Airway epithelial cell (primary cell): ENCODE measurements around the gene SLC43A2. TPM values are rescaled to one million over a fixed set of nuclear protein-coding genes. Genes with fewer than 3 reads are reported as not detected.

Experiments used
- total RNA-seq: library from RNA; depleted of rRNA; stranded (reverse); fragments of >200 nt; gene quantifications from 2 replicates; pipeline ENCODE4 v1.2.3, GENCODE V29; 2015

The SLC43A2 gene
- total RNA-seq, result 20.9 and 25.4 TPM in 2 replicates

GRCh38 chr17:1627982-1628855, at the start of gene SLC43A2:
Gene SLC43A2 (minus strand): TSS chr17:1628834. CDS start chr17:1627874, 960 bp downstream.

GRCh38 chr17:1649844-1650501, 21.3 kb upstream of the SLC43A2 start, which contains the start of gene RILP:
Gene RILP (minus strand): TSS chr17:1649866. CDS start chr17:1649804, 62 bp downstream.

GRCh38 chr17:1645207-1646171, 16.9 kb upstream of the SLC43A2 start, which contains the start of gene SCARF1:
Gene SCARF1 (minus strand): TSS chr17:1645732. CDS start chr17:1645697, 35 bp downstream.

Other genes starting within 250 kb of the SLC43A2 start
- 901 and 1,033 TPM in 2 replicates for gene YWHAE, start 228.6 kb downstream of the SLC43A2 start, total RNA-seq
- 55.0 and 71.3 TPM in 2 replicates for gene CRK, start 172.6 kb downstream of the SLC43A2 start, total RNA-seq
- gene MYO1C, start 136.1 kb downstream of the SLC43A2 start, total RNA-seq, result 65.6 and 85.6 TPM in 2 replicates
- 13.4 and 19.7 TPM in 2 replicates for gene INPP5K, start 112.2 kb downstream of the SLC43A2 start, total RNA-seq
- gene PITPNA, start 66.0 kb downstream of the SLC43A2 start, total RNA-seq, result 19.7 and 29.5 TPM in 2 replicates
- 0.07 TPM in 1 of 2 replicates, not detected in the other for gene SCARF1, start 16.9 kb upstream of the SLC43A2 start, total RNA-seq
- gene RILP, start 21.0 kb upstream of the SLC43A2 start, total RNA-seq, result 9.5 and 11.1 TPM in 2 replicates
- gene PRPF8, start 56.0 kb upstream of the SLC43A2 start, total RNA-seq, result 97.9 and 173 TPM in 2 replicates
- gene TLCD2, start 81.5 kb upstream of the SLC43A2 start, total RNA-seq, result 2.7 and 5.0 TPM in 2 replicates
- 9.7 and 12.2 TPM in 2 replicates for gene WDR81, start 95.9 kb upstream of the SLC43A2 start, total RNA-seq
- gene SERPINF2, start 114.0 kb upstream of the SLC43A2 start, total RNA-seq, result 1.6 and 1.9 TPM in 2 replicates
- gene SERPINF1, start 133.2 kb upstream of the SLC43A2 start, total RNA-seq, result 81.1 and 93.3 TPM in 2 replicates
- gene SMYD4, start 201.1 kb upstream of the SLC43A2 start, total RNA-seq, result 5.3 and 6.6 TPM in 2 replicates
- gene RPA1, start 201.2 kb upstream of the SLC43A2 start, total RNA-seq, result 28.3 and 34.5 TPM in 2 replicates